ENCODE measurements around the gene RIPK4.

- no peak for TF ChIP-seq POLR2A (IDR thresholded peaks at IDR 0.05)
- TF ChIP-seq CTCF (IDR thresholded peaks at IDR 0.05) = no peak
Measured at GRCh38 chr21:41709166-41709565, 57.7 kb downstream of the RIPK4 start.

Measured in ovary (tissue), 3 donors.